HG03108 (cell line): Measurements from ENCODE around the gene MAP3K14.
"Not testable (repeated sequence)": the region's sequence is repeated elsewhere in the genome, so short reads cannot be mapped to it uniquely, and the experiment has no call there.

ENCODE experiments used
- ATAC-seq: cut with Tn5 transposase; IDR thresholded peaks from one replicate; pipeline ENCODE4 v1.9.1; 2021; ENCODE audit warnings: moderate library complexity; ENCODE audit not compliant: unreplicated experiment

Gene MAP3K14

DNA sequence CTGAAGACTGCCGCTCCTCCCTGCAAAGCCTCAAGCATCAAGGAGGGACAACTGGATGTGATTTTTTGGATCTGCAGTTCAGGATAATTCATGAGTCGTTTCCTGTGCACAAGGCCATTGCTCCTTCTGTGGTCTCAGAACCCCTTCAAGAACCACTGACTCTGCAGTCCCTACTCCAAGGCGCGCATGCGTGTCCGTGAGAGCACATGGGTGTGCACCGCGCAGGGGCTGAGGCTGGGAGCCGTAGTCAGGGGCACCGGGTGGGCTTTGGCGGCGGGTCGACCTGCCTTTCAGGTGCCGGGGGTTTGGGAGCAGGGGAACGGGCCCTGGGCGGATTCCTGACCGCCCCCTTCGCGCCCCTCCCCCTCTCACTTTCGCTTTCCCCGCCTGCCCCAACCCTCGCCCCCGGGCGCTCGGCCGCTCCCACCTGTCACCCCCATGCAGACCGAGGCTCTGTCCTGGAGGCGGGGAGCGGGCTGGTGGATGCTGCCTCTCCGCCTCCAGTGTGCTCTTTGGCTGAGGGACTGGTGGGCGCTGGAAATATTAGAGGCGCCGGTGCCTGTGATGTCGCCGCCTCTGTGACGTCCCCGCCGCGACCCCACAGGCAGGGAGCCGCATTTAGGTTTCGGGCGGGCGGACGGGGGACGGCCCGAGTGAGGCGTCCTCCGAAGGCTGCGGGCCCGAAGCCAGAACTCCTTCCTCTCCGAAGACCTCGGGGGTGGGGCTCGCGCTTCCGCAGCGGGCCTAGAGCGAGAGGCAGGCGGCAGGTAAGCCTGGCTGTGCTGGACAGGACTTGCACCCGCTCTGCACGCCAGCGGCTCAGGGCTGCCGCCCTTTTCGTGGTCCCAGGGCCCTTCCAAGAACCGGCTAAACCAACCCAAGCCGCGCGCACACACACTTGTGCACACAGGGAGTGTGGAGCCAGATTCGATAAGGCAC lies 55.0 kb downstream of the MAP3K14 start, which contains the start of gene SPATA32:
Gene SPATA32 (minus strand): TSS at position 518 of the 939 bp plus-strand sequence. CDS start 78 bp downstream, at position 440.
- ATAC-seq, result peak; percentile 67

DNA sequence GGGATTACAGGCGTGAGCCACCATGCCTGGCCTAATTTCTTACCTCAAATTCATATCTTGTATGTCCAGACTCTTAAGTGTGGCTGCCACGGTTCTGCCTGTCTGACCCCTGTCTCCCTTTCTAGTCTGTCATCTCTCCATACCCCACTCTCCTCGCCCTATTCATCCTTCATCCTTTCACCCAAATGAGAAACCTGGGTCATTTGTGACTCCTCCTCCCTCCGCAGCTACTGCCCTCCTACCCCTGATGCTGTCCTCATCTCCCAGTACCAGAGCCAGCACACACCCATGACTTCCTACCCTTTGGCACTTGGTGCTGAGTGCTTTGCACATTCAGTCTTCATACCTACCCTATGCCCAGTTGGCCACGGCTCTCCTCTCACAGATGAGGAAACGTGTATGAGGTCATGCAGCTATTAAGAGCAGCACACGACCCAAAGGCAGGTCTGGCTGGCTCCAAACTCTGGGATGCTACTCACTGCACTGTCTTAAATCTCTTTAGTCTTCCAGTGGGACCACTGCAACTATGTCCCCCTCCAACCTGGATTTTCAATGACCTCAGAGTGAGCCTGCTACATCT lies 56.5 kb downstream of the MAP3K14 start:
- no peak for ATAC-seq

DNA sequence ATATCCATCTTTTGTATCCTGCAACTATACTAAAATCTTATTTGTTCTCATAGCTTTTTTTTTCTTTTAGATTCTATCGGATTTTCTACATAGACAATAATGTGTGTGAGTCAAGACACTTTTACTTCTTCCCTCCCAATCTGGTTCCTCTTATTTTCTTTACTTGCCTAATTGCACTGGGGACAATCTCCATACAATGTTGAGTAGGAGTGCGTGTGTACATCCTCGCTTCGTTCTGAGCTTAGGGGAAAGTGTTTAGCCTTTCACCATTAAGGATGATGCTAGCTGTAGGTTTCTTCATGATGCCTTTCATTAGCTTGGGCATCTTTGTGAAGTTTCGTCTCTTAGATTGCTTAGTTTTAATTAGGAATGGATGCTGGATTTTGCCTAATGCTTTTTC lies 57.8 kb downstream of the MAP3K14 start:
- ATAC-seq, result no peak

DNA sequence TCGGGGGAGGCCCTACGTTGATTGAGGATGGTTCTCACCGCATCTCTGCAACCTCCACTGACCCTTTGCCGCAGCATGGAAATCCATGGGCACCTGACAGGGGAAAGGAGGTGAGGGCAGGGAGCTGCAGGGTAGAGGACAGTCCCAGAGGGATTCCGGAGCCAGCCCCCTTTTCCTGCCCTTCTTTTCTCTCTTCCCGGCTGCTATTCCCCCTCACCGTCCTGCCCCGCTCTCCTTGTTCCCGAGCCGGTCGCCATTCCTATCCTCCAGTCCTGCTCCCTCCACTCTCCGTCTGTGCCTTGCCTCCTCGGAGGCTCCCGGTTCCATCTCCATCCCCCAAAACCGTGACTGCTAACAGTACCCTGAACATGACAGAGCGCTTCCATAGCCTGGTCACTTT lies 59.7 kb downstream of the MAP3K14 start:
- ATAC-seq, result no peak

DNA sequence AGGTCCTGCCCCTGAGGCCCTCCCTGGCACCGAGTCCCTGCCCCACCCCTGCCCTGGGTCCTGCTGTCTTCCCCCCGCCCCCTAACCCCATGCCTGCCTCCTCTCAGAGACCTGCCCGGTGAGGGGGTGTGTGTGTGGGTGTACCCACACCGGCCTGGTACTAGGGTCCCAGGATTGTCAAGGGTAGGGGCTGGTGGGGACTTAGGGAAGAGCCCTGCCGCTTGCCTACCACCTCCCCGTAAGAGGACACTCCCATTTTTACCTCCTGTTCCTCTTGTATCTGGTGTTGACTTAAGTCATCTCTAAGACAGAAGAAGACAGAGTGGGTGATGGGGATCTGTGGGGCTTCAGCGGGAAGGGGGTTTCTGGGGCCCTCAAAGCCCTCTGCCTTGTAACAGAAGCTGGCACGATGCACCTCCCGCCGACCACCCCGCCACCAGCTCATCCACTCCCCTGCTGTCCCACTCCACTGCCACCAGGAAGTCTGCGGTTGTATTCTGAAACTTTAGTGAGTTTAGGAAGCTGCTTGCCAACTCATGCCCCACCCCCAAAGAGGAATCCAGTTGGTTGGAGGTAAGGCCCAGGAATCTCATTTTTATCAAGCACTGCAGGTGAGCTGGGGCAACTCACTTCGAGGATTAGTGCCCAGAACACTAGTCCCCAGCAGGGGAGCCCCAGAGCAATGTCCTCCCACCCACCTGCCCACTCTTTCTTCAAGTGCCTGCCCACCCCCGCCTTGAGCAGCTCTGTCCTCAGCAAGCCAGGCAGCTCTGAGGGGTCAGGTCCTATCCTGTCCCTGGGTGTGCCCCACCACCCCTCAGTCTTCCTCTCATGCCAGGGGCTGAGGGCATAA lies 60.5 kb downstream of the MAP3K14 start:
- ATAC-seq, result no peak

DNA sequence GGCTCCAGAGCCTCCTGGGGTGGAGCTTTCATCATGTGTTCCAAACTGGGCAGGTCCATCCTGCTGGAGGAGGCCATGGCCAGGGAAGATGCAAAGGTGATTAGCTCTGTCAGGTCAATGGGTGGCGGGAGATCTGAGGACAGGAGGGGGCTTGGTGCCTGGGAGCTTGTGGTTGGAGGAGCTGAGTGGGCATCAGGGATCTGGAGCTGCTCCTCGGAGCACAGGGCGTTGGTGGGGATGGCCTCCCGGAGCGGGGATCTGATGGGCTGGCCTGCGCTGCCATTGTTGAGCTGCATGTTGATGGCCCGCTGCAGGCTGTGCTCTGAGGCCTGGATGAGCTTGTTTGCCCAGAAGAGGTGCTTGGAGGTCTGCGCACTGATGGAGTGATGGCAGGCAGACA lies 61.5 kb downstream of the MAP3K14 start:
- no peak for ATAC-seq

DNA sequence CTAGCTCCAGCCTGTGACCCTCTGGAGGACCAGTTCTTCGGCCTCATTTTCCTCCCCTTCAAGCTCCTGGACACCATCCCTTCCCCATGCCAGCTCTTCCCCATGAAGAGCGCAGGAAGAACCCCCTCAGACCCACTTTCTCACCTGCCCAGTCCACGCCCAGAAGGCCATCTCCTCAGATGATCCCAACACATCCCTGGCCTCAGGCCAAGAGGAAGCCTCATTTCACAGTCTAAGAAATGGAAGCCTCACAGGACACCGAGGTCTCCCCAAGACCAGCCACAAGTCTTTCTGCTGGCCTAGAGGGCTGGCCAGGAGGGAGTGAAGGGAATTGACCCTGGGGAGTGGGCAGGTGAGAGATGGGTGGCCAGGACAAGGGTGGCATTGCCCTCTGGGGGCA lies 62.9 kb downstream of the MAP3K14 start:
- ATAC-seq, result no peak

DNA sequence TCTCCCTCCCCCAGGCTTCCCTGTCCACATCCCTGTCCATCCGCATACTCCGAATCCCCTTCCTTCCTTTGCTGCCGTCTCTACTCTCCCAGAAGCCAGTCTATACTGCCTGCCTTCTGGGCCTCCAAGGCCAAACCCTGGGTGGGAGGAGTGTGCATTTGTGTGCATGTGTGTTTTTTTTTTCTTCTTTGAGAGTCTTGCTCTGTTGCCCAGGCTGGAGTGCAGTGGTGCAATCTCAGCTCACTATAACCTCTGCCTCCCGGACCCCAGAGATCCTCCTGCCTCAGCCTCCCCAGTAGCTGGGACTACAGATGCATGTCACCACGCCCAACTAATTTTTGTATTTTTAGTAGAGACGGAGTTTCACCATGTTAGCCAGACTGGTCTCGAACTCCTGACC lies 63.6 kb downstream of the MAP3K14 start:
- ATAC-seq, result not testable (repeated sequence)

DNA sequence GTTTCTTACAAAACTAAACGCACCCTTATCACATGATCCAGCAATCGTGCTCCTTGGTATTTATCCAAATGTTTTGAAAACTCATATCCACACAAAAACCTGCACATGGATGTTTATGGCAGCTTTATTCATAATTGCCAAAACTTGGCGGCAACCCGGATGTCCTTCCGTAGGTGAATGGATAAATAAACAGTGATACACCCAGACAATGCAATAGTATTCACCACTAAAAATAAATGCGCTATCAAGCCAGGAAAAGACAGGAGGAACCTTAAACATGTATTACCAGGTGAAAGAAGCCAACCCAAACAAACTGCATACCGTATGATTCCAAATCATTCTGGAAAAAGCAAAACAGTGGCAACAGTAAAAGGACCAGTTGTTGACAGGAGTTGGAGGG lies 64.9 kb downstream of the MAP3K14 start:
- no peak for ATAC-seq

DNA sequence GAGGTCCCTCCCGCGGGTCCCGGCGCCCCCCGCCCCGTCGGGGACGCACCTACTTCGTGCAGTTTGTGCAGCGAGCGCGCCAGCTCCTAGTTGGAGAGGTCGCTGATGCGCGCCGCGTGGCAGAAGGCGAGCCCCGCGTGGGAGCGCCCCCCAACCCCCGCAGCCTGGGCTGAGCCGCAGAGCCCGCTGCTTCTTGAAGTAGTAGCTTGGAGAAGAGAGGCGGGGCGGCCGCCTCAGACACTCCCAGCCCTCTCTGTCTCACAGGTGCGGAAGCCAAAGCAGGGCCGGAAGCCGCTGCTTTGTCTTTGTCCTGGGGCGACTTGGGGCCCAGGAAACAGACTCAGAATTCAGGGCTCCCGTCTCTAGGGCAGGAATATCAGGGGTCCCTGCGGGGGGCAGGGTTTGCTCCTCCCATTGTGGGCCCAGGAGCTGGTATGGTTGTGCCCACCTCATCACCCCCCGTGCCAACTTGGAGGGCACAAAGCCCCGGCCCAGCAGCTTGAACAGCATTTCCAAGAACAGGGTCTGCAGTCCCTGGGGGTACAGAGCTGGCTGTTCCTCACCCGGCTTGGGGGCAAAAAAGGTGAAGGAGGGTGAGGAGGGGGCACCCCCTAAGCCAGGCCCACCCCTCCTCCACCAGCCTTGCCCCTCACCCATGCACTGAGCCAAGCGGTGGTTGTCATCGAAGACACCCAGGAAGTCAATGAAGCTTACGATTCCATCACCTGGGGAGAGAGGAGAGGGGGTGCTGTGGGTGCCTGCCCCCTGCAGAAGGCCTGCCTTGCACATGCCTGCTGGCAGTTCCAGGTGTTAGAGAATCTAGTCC lies 68.5 kb downstream of the MAP3K14 start:
- peak; percentile 44 for ATAC-seq

DNA sequence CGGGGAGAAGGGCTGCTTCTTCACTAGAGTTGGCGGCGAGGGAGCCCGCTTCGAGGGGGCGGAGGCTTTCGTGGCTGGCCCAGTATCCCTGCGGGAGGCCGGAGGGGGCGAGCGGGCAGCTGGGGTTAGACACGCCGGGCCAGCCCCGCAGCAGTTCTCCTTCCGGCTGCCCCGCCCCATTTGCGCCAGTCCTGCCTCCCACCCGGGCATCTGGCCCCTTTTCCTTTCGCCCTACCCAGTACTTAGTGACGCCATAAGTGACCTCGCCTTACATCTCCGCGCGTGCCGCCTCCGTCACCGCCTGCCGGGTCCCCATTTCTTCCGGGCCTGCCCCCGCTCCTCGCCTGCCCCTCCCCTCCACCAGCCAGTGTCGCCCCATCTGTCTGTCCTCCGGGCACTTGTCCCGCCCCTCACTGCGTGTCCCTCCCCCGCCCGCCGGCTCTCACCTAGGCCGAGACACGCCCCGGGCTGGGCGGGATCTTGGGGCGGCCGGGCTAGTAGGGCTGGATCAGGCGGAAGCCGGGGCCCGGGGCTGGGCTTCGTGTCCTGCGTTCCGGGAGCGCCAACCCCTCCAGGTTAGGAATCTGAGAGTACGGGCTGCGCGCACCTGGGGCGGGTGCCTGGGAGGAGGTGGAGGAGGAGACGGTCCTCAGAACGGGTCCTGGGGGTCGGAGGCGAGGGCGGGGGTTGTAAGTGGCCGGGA lies 69.2 kb downstream of the MAP3K14 start:
- peak; percentile 77 for ATAC-seq

DNA sequence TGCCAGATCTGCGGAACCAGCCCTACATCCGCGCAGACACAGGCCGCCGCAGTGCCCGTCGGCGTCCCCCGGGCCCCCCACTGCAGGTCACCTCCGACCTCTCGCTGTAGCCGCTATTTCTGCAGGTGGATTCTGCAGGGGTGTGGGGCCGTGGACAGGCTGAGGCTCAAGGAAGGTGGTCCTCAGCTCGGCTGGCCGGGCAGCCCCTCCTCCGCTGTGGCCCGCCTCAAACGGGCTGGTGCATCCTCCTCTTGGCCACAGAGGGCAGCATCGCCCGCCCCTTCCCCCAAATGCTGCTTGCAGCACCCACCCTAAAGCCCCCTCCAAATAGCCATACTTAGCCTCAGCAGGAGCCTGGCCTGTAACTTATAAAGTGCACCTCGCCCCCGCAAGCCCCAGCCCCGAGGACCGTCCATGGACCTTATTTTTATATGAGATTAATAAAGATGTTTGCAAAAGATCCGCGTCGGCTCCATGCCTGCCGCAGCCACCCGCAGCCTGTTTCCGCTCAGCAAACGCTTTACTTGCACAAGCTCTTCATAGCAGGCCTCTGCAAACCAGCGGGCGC lies 69.9 kb downstream of the MAP3K14 start:
- no peak for ATAC-seq

DNA sequence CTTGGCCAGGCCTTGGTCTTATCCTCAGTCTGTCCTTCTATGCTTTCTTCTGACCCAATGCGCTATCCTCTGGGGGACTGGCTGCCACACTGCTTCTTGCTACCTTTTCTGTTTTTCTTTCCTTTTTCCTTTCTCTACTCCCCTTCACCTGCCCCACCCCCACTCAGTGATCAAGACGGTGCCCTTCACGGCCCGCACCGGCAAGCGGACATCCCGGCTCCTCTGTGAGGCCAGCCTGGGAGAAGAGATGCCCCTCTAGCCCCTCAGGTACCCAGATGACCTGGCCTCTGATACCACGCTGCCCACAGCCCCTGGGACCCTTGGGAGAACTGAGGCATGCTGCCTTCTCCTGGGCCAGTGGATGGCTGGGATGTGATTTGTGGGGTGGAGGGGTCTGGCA lies 70.5 kb downstream of the MAP3K14 start:
- ATAC-seq, result no peak

DNA sequence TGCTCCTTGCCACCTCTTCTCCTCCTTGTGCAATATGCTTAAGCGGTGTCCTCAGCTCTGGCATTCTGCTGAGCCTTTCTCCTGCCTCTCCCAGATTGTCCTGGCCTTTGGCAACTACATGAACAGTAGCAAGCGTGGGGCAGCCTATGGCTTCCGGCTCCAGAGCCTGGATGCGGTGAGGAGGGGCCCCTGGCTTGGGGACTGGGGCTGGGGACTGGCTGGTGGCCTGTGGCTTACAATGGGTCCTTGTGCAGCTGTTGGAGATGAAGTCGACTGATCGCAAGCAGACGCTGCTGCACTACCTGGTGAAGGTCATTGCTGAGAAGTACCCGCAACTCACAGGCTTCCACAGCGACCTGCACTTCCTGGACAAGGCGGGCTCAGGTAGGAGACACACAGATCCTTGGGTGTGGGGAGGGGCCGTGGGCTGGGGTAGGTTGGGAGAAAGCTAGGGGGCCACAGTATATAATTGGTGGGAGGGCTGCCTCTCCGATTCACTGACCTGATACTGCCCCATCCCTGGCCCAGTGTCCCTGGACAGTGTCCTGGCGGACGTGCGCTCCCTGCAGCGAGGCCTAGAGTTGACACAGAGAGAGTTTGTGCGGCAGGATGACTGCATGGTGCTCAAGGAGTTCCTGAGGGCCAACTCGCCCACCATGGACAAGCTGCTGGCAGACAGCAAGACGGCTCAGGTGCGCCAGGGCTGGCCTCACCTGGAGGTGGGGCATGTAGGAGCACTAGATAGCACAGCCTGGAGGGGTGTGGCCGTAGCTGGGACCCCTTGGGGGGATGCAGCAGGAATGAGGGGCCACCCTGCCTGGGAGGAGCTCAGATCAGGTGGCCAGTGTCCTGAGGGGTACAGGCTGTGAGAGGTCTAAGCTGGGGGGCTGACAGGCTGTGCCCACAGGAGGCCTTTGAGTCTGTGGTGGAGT lies 71.8 kb downstream of the MAP3K14 start:
- no peak for ATAC-seq

DNA sequence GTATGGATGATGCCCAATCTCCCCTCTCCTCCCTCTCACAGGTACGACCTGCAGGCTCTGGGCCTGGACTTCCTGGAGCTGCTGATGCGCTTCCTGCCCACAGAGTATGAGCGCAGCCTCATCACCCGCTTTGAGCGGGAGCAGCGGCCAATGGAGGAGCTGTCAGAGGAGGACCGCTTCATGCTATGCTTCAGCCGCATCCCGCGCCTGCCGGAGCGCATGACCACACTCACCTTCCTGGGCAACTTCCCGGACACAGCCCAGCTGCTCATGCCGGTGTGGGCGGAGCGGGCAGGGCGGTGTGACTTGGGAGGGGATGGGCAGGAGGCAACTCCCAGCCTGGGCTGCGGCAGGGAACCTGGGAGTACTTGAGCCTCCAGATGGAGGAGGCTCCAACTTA lies 73.1 kb downstream of the MAP3K14 start:
- ATAC-seq, result no peak

DNA sequence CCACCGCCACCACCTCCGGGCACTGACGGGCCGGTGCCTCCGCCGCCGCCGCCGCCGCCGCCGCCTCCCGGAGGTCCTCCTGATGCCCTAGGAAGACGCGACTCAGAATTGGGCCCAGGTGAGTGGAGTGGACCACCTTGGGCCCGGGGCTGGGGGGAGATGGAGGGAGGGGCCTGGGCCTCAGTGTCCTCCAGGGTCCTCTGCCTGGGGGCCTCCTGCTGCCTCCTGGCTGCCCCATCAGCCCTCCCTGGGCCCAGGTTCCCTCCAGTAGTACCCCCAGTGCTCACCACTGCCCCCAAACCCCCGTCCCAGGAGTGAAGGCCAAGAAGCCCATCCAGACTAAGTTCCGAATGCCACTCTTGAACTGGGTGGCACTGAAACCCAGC lies 74.8 kb downstream of the MAP3K14 start:
- no peak for ATAC-seq

DNA sequence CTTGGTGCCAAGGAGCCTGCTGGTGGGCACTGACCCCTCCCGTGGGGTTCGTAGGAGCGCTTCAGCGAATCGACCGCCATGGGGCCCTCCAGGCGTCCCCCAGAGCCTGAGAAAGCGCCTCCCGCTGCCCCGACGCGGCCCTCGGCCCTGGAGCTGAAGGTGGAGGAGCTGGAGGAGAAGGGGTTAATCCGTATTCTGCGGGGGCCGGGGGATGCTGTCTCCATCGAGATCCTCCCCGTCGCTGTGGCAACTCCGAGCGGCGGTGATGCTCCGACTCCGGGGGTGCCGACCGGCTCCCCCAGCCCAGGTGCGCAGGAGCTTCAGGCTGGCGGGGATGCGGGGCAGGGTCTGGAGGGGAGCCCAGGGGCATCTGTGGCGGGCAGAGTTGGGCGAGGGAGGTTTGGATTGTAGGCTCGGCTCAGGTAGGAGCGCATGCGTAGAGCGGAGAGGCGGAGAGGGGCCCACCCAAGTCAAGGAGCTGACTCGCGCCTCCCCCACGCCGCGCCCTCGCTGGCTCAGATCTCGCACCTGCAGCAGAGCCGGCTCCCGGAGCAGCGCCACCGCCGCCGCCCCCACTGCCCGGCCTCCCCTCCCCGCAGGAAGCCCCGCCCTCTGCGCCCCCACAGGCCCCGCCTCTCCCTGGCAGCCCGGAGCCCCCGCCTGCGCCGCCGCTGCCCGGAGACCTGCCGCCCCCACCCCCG lies 75.3 kb downstream of the MAP3K14 start:
- ATAC-seq, result no peak

DNA sequence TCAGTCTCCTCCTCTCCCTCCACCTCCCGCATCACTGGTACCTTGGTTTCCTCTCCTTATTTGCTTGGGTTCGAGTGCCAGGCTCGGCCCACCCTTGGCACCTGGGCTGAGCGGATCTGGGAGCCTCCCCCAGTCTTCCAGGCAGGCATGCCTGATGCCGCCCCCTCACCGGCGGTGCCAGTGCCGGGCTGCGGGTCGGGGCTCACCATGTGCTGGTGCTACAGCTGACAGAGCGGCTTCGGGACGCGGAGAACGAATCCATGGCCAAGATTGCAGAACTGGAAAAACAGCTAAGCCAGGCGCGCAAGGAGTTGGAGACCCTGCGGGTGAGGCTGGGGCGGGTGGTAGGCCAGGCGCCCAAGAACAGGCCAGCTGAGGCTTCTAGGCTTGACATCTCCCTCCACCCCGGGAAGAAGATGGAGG lies 75.9 kb downstream of the MAP3K14 start:
- ATAC-seq, result no peak
